T-helper 1 cell treated with Interleukin-12 subunit alpha and Interleukin-12 subunit beta and Interleukin-4 antibody, amounts not matched to agents 30 μg/mL and 1 μg/mL, for 36 hours (primary cell): Measurements from ENCODE around the gene ZFP64.
"Not testable (repeated sequence)": the region's sequence is repeated elsewhere in the genome, so short reads cannot be mapped to it uniquely, and the experiment has no call there.

ENCODE experiments used
- H3K27ac Mint-ChIP-seq: one replicate; pipeline ENCODE4 v1.8.0; 2021; ENCODE audit warnings: mild to moderate bottlenecking, mixed read lengths
- H3K27me3 Mint-ChIP-seq: one replicate; pipeline ENCODE4 v1.8.0; 2021; ENCODE audit warnings: low read depth, mixed read lengths
- H3K36me3 Mint-ChIP-seq: one replicate; pipeline ENCODE4 v1.8.0; 2021; ENCODE audit warnings: low read depth, mixed read lengths
- H3K4me1 Mint-ChIP-seq: one replicate; pipeline ENCODE4 v1.8.0; 2021; ENCODE audit warnings: low read depth, mixed read lengths
- H3K4me3 Mint-ChIP-seq: one replicate; pipeline ENCODE4 v1.8.0; 2021; ENCODE audit warnings: mild to moderate bottlenecking, moderate library complexity, mixed read lengths
- H3K9me3 Mint-ChIP-seq: one replicate; pipeline ENCODE4 v1.8.0; 2021; ENCODE audit warnings: mixed read lengths

The ZFP64 gene

DNA sequence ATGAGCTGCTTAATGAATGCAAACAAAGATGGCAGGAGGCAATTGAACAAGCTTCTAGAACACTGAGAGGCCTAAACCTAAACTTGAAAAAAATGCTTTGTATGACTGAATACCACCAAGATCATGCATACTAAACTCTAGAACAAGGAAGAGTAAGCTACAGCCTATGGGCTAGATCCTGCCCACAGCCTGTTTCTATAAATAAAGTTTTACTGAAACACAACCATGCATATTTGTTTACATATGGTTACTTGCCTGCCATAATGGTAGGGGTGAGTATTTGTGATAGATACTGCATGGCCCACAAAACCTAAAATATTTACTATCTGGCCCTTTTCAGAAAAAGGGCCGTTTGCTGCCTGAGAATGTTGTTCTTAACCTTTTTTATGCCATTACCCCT lies 37.0 kb downstream of the ZFP64 start:
- Mint-ChIP-seq H3K27ac (no peak overlapping the region), H3K9me3 (peaks cover 8% of the 10 kb centered on the region), H3K36me3 (peaks cover 18% of the 10 kb centered on the region), H3K27me3 (no peaks in the 10 kb centered on the region), H3K4me3 (no peak overlapping the region), H3K4me1 (no peaks in the 10 kb centered on the region)

DNA sequence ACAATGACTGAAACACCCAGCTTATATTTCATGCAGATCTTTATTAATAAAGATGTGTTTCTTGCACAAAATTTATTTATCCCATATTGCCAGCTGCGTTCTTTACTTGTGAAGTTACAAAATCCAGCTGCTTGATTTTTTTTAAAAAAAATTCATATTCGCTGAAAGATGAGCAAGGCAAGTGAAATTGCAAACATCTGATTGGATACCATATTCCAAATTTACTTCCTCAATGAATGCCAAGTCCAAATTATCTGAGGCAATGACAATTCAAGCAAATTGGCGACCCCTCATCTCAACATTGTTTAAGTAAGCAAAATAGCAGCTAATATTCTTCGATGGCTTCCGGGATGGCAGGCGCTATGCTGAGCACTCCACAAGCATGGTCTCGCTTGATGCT lies 37.7 kb downstream of the ZFP64 start:
- H3K27ac Mint-ChIP-seq = no peak overlapping the region
- H3K9me3 Mint-ChIP-seq = peaks cover 8% of the 10 kb centered on the region

DNA sequence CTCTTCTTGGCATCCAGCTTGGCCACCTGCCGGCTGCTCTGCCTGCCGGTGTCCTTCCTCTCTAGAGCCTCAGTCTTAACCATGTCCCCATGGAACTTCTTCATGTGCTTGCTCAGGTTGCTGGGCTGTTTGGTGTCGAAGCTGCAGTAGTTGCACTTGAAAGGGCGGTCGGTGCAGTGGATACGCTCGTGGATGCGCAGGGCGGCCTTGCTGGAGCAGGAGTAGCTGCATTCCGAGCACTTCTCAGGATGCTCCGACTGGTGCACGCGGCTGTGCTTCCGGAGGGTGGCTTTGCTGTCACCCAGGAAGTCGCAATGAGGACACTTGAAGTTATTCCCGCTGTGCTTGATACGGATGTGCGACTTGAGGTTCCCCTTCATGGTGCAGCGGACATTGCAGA lies 38.7 kb downstream of the ZFP64 start:
- no peak overlapping the region for H3K4me3 Mint-ChIP-seq
- peaks cover under 1% of the 10 kb centered on the region for H3K9me3 Mint-ChIP-seq
- no peaks in the 10 kb centered on the region for H3K27me3 Mint-ChIP-seq
- peaks cover 10% of the 10 kb centered on the region for H3K36me3 Mint-ChIP-seq
- H3K4me1 Mint-ChIP-seq = no peaks in the 10 kb centered on the region
- H3K27ac Mint-ChIP-seq = no peak overlapping the region

More for the DNA sequence above, 37.7 kb downstream of the ZFP64 start:
- Mint-ChIP-seq H3K27me3 (no peaks in the 10 kb centered on the region), H3K4me3 (no peak overlapping the region), H3K4me1 (no peaks in the 10 kb centered on the region), H3K36me3 (peaks cover 15% of the 10 kb centered on the region)

- Mint-ChIP-seq H3K36me3 (peaks cover 7% of the 10 kb centered on the region), H3K4me1 (no peaks in the 10 kb centered on the region), H3K4me3 (no peak overlapping the region), H3K9me3 (no peaks in the 10 kb centered on the region), H3K27me3 (no peaks in the 10 kb centered on the region), H3K27ac (no peak overlapping the region)
Observed at GRCh38 chr20:52152416-52152815, 39.2 kb downstream of the ZFP64 start.

DNA sequence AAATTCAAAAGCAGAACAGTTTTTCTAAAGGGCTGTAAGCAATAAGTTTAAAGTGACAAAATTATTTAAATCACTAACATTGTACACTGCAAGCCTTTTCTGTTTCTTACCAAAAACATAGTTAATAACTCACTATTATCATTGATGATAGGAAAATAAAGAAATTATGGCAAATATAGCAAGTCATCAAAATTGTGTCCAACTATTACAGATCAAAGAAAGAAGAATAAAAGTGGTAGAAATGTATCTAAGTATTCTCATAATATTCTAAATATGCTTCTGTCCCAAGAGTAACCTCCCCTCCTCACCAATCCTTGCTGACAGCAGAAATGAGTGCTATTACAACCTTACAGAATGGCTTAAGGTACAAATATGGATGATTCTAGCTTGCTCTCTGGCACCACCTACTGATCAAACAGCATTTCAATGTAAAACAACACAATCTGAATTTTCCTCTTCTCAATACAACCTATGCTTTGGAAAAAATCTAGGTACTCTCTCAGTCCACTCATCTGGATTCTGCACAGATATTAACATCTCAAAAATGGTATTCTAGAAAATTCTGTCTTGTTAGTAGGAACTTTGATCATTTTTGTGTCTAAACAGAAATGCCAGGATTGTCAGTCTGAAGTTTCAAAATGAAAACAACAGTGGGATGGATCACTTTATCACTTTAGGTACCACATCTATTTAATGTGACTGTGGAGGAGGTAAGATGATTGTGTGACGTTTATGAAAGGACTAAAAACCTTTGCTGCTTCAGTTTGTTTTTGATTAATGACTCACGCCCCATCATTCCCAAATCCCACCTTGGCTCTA lies 40.9 kb downstream of the ZFP64 start:
- H3K4me1 Mint-ChIP-seq = no peaks in the 10 kb centered on the region
- H3K27ac Mint-ChIP-seq = no peak overlapping the region
- peaks cover 5% of the 10 kb centered on the region for H3K36me3 Mint-ChIP-seq
- H3K4me3 Mint-ChIP-seq = no peak overlapping the region
- no peaks in the 10 kb centered on the region for H3K9me3 Mint-ChIP-seq
- H3K27me3 Mint-ChIP-seq = no peaks in the 10 kb centered on the region

DNA sequence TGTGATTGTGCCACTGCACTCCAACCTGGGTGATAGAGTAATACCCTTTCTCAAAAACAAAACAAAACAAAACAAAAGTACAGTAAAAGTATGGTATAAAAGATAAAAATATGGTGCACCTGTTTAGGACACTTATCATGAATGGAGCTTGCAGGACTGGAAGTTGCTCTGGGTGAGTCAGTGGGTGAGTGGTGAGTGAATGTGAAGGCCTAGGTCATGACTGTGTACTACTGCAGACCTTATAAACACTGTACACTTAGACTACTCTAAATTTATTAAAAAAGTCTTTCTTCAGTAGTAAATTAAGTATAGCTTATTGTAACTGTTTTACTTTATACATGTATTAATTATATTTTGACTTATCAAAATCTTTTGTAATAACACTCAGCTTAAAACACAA lies 46.0 kb downstream of the ZFP64 start:
- Mint-ChIP-seq H3K27ac (no peak overlapping the region), H3K4me3 (no peak overlapping the region), H3K4me1 (no peaks in the 10 kb centered on the region), H3K9me3 (no peaks in the 10 kb centered on the region), H3K36me3 (peaks cover 1% of the 10 kb centered on the region), H3K27me3 (no peaks in the 10 kb centered on the region)

GRCh38 chr20:52143277-52143676 lies 48.3 kb downstream of the ZFP64 start:
- no peak overlapping the region for H3K27ac Mint-ChIP-seq
- H3K4me3 Mint-ChIP-seq = no peak overlapping the region
- H3K9me3 Mint-ChIP-seq = no peaks in the 10 kb centered on the region
- H3K4me1 Mint-ChIP-seq = no peaks in the 10 kb centered on the region
- H3K36me3 Mint-ChIP-seq = no peaks in the 10 kb centered on the region
- no peaks in the 10 kb centered on the region for H3K27me3 Mint-ChIP-seq

- H3K27ac Mint-ChIP-seq = no peak overlapping the region
- no peaks in the 10 kb centered on the region for H3K4me1 Mint-ChIP-seq
- H3K9me3 Mint-ChIP-seq = no peaks in the 10 kb centered on the region
- H3K4me3 Mint-ChIP-seq = no peak overlapping the region
- no peaks in the 10 kb centered on the region for H3K27me3 Mint-ChIP-seq
- no peaks in the 10 kb centered on the region for H3K36me3 Mint-ChIP-seq
Observed at GRCh38 chr20:52142757-52143156, 48.8 kb downstream of the ZFP64 start.

DNA sequence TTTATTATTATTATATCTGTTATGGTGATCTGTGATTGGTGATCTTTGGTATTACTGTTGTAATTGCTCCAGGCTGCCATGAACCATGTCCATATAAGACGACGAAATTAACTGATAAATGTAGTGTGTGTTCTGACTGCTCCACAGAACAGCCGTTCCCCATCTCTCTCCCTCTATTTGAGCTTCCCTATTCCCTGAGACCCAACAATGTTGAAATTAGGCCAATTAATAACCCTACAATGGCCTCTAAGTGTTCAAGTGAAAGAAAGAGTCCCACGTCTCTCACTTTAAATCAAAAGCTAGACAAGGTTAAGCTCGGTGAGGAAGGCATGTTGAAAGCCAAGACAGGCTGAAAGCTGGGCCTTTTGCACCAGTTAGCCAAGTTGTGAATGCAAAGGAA lies 51.6 kb downstream of the ZFP64 start:
- H3K4me1 Mint-ChIP-seq = no peaks in the 10 kb centered on the region
- H3K4me3 Mint-ChIP-seq = no peak overlapping the region
- no peaks in the 10 kb centered on the region for H3K27me3 Mint-ChIP-seq
- no peaks in the 10 kb centered on the region for H3K36me3 Mint-ChIP-seq
- H3K27ac Mint-ChIP-seq = no peak overlapping the region
- no peaks in the 10 kb centered on the region for H3K9me3 Mint-ChIP-seq

DNA sequence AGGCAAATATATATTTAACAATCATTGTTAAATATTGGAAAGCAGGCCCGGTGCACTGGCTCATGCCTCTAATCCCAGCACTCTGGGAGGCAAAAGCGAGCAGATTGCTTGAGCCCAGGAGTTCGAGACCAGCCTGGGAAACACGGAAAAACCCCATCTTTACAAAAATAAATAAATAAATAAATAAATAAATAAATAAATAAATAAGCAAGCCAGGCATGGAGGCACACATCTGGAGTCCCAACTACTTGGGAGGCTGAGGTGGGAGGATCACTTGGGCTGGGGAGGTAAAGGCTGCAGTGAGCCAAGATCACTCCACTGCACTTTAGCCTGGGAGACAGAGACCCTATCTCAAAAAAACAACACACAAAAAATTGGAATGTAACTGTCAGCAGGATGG lies 53.7 kb downstream of the ZFP64 start:
- Mint-ChIP-seq H3K4me1 (no peaks in the 10 kb centered on the region), H3K27me3 (no peaks in the 10 kb centered on the region), H3K9me3 (no peaks in the 10 kb centered on the region), H3K4me3 (no peak overlapping the region), H3K36me3 (no peaks in the 10 kb centered on the region), H3K27ac (no peak overlapping the region)

GRCh38 chr20:52133714-52134113 lies 57.9 kb downstream of the ZFP64 start:
- H3K27me3 Mint-ChIP-seq, H3K9me3 Mint-ChIP-seq, H3K36me3 Mint-ChIP-seq, H3K4me1 Mint-ChIP-seq, H3K27ac Mint-ChIP-seq, H3K4me3 Mint-ChIP-seq: not testable (repeated sequence)

DNA sequence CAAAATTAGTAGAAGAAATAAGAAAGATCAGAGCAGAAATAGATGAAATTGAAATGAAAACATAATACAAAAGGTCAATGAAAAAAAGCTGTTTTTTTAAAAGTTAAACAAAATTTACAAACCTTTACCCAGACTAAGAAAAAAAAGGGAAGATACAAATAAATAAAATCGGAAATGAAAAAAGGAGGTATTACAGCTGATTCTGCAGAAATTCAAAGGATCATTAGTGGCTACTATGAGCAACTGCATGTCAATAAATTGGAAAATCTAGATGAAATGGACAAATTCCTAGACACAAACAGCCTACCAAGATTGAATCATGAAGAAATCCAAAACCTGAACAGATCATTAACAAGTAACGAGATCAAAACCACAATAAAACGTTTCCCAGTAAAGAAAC lies 59.2 kb downstream of the ZFP64 start:
- Mint-ChIP-seq H3K36me3 (no peaks in the 10 kb centered on the region), H3K9me3 (peaks cover 6% of the 10 kb centered on the region), H3K27me3 (peaks cover 8% of the 10 kb centered on the region), H3K4me3 (no peak overlapping the region), H3K4me1 (peaks cover 1% of the 10 kb centered on the region), H3K27ac (no peak overlapping the region)

- Mint-ChIP-seq H3K36me3 (no peaks in the 10 kb centered on the region), H3K27ac (no peak overlapping the region), H3K9me3 (peaks cover 6% of the 10 kb centered on the region), H3K4me1 (peaks cover 1% of the 10 kb centered on the region), H3K27me3 (peaks cover 8% of the 10 kb centered on the region), H3K4me3 (no peak overlapping the region)
Observed at GRCh38 chr20:52131048-52131643, 60.4 kb downstream of the ZFP64 start.

GRCh38 chr20:52130406-52130805 lies 61.2 kb downstream of the ZFP64 start:
- H3K27ac Mint-ChIP-seq = no peak overlapping the region
- H3K27me3 Mint-ChIP-seq = peaks cover 8% of the 10 kb centered on the region
- no peak overlapping the region for H3K4me3 Mint-ChIP-seq
- peaks cover 1% of the 10 kb centered on the region for H3K4me1 Mint-ChIP-seq
- H3K36me3 Mint-ChIP-seq = no peaks in the 10 kb centered on the region
- peaks cover 6% of the 10 kb centered on the region for H3K9me3 Mint-ChIP-seq

GRCh38 chr20:52129611-52130010 lies 62.0 kb downstream of the ZFP64 start:
- no peak overlapping the region for H3K4me3 Mint-ChIP-seq
- H3K36me3 Mint-ChIP-seq = no peaks in the 10 kb centered on the region
- peaks cover 1% of the 10 kb centered on the region for H3K4me1 Mint-ChIP-seq
- H3K27ac Mint-ChIP-seq = no peak overlapping the region
- H3K9me3 Mint-ChIP-seq = peaks cover 6% of the 10 kb centered on the region
- peaks cover 8% of the 10 kb centered on the region for H3K27me3 Mint-ChIP-seq
